ENCODE measurements around the gene OR51G1. TPM values are rescaled to one million over a fixed set of nuclear protein-coding genes. Genes with fewer than 3 reads are reported as not detected.
"Not testable (repeated sequence)": the region's sequence is repeated elsewhere in the genome, so short reads cannot be mapped to it uniquely, and the experiment has no call there.

The OR51G1 gene, protein sequence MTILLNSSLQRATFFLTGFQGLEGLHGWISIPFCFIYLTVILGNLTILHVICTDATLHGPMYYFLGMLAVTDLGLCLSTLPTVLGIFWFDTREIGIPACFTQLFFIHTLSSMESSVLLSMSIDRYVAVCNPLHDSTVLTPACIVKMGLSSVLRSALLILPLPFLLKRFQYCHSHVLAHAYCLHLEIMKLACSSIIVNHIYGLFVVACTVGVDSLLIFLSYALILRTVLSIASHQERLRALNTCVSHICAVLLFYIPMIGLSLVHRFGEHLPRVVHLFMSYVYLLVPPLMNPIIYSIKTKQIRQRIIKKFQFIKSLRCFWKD
- not detected for total RNA-seq

DNA sequence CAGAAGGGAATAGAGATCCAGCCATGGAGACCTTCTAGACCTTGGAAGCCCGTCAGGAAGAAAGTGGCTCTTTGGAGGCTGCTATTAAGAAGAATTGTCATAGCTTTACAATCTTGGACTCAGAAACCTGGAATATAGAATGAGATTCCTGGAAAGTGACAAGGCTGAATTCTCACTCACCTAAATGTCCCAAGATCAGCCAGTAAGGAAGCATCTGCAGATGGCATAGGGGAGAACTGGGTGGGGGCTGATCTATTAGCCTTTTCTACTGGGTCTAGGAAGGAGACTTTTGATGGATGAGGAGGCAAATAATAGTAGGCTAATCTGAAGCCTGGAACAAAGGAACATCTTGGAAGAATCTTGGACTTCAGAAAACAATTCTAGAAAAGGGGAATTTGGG, at the start of gene OR51G1:
OR51G1 (minus strand) TSS at position 101 of the 400 bp plus-strand sequence; CDS start at position 101, 0 bp downstream.
- H3K4me3 ChIP-seq, result no peak within 1 kb of the TSS
- H3K36me3 ChIP-seq, result no peaks in the 10 kb centered on the region
- TF ChIP-seq CTCF (IDR thresholded peaks at IDR 0.05) (no peak), POLR2A (IDR thresholded peaks at IDR 0.05) (no peak)
- no peak for DNase-seq
- intact Hi-C loops (cut with DNase I; ENCODE audit: low total_unique reads), result no loop called here
- no peaks in the 10 kb centered on the region for H3K9me3 ChIP-seq
- no peaks in the 10 kb centered on the region for H3K4me1 ChIP-seq
- H3K27ac ChIP-seq, result no peak within 1 kb of the TSS
- H3K27me3 ChIP-seq, result no peaks in the 10 kb centered on the region

DNA sequence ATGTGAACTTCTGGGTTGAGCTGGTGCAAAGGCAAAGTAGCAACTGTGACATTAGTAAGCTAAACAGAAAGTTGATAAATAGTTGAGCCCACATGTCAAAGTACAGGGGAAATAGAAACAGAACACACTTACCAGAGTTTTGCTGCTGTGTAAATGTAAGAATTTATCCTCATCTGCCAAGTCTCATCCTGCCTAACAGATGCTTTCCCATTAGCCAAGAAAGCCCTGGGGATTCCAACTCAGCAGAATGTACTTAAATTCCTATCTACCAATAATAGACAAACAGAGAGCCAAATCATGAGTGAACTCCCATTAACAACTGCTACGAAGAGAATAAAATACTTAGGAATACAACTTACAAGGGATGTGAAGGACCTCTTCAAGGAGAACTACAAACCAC, 38.7 kb upstream of the OR51G1 start:
- Histone ChIP-seq H3K9me3 (no peaks in the 10 kb centered on the region), H3K27me3 (no peaks in the 10 kb centered on the region), H3K4me1 (no peaks in the 10 kb centered on the region), H3K36me3 (no peaks in the 10 kb centered on the region), H3K27ac (no peak overlapping the region), H3K4me3 (no peak overlapping the region)
- DNase-seq, result no peak
- TF ChIP-seq POLR2A (IDR thresholded peaks at IDR 0.05), result no peak
- intact Hi-C loops (cut with DNase I; ENCODE audit: low total_unique reads), result no loop called here

DNA sequence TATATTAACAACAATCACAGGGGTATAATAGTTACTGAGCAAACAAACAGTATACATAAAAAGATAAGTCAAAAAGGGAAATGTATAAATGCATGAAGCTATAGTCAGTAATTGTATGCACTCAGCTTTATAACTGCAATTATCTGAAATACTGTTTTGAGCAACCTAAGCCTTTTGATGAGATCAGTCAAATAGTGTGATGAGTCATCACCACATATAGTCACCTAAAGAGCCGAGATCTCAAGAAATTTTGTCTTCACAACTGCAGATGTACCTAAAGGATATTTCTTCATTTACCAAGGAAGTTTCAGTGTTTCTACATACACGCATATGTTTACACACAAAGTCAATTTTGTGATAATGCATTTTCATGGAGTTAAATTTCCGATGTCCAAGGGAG, 36.7 kb upstream of the OR51G1 start:
- TF ChIP-seq CTCF (IDR thresholded peaks at IDR 0.05), result no peak
- no peak for TF ChIP-seq POLR2A (IDR thresholded peaks at IDR 0.05)
- no peak for DNase-seq
- H3K27me3 ChIP-seq, result no peaks in the 10 kb centered on the region
- H3K36me3 ChIP-seq, result no peaks in the 10 kb centered on the region
- no peak overlapping the region for H3K4me3 ChIP-seq
- no peaks in the 10 kb centered on the region for H3K9me3 ChIP-seq
- H3K4me1 ChIP-seq, result no peaks in the 10 kb centered on the region
- no peak overlapping the region for H3K27ac ChIP-seq
- intact Hi-C loops (cut with DNase I; ENCODE audit: low total_unique reads), result no loop called here

GRCh38 chr11:4957396-4957795, 33.3 kb upstream of the OR51G1 start:
- H3K27ac ChIP-seq, result no peak overlapping the region
- H3K4me1 ChIP-seq, result no peaks in the 10 kb centered on the region
- intact Hi-C loops (cut with DNase I; ENCODE audit: low total_unique reads), result no loop called here
- no peak overlapping the region for H3K4me3 ChIP-seq
- H3K36me3 ChIP-seq, result no peaks in the 10 kb centered on the region
- TF ChIP-seq CTCF (IDR thresholded peaks at IDR 0.05) (no peak), POLR2A (IDR thresholded peaks at IDR 0.05) (no peak)
- H3K9me3 ChIP-seq, result no peaks in the 10 kb centered on the region
- no peak for DNase-seq
- H3K27me3 ChIP-seq, result no peaks in the 10 kb centered on the region

GRCh38 chr11:4955613-4956012, 31.5 kb upstream of the OR51G1 start, which contains the start of gene OR51A2:
Gene OR51A2 (minus strand): TSS chr11:4955713. CDS start chr11:4955713, 0 bp downstream.
- H3K4me1 ChIP-seq; H3K4me3 ChIP-seq; intact Hi-C loops (cut with DNase I; ENCODE audit: low total_unique reads); H3K27ac ChIP-seq; DNase-seq; H3K36me3 ChIP-seq; H3K27me3 ChIP-seq; H3K9me3 ChIP-seq: not testable (repeated sequence)

DNA sequence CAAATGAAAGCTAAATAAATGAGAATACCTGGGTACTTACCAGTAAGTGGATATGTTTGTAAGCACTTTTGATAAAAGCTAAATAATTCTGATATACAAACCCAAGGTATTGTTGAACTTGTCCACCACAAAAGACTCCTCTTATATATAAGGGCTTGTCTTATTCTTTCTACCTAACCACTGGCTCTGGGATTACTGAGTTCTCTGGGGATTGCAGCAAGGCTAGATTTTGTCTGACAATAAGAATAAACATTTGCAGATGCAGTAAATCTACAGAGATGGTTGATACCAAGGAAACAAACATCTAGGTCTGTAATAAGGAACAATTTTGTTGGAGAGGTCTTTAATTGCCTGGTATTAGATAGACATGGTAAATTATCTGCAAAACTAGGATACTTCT, 23.4 kb upstream of the OR51G1 start, which contains the start of gene OR51A4:
OR51A4 (minus strand) TSS at position 101 of the 400 bp plus-strand sequence. CDS start 505 bp downstream, outside the sequence.
- DNase-seq, result no peak
- Histone ChIP-seq H3K4me1 (no peaks in the 10 kb centered on the region), H3K9me3 (no peaks in the 10 kb centered on the region), H3K27me3 (no peaks in the 10 kb centered on the region), H3K36me3 (no peaks in the 10 kb centered on the region), H3K4me3 (no peak within 1 kb of the TSS), H3K27ac (no peak within 1 kb of the TSS)
- intact Hi-C loops (cut with DNase I; ENCODE audit: low total_unique reads), result no loop called here
- TF ChIP-seq CTCF (IDR thresholded peaks at IDR 0.05) (no peak), POLR2A (IDR thresholded peaks at IDR 0.05) (no peak)
